Neural cell (in vitro differentiated cells): Measurements from ENCODE around the gene PPM1H. TPM values are rescaled to one million over a fixed set of nuclear protein-coding genes. Genes with fewer than 3 reads are reported as not detected.

ENCODE experiments used
- H2AFZ ChIP-seq: fragments of 200-600, 300-800 bp; sonication (generic), shearing (Covaris generic); 2 replicates; pipeline ENCODE4 v1.6.0; 2014; ENCODE audit warnings: low read depth, mild to moderate bottlenecking, antibody characterized with exemption, low read length, moderate library complexity
- H3F3A ChIP-seq: fragments of 200-600 bp; shearing (Covaris generic); 2 replicates; pipeline ENCODE4 v1.6.1; 2016; ENCODE audit warnings: mild to moderate bottlenecking, moderate library complexity, mixed read lengths, antibody characterized with exemption, low read length; ENCODE audit not compliant: insufficient read depth, poor library complexity, severe bottlenecking
- H3K27ac ChIP-seq: fragments of 200-600, 300-800 bp; sonication (generic), shearing (Covaris generic); 2 replicates; pipeline ENCODE4 v1.5.1; 2014; ENCODE audit warnings: mild to moderate bottlenecking, low read length, moderate library complexity
- H3K27me3 ChIP-seq: fragments of 300-800, 200-600 bp; sonication (generic), shearing (Covaris generic); 2 replicates; pipeline ENCODE4 v1.6.0; 2014; ENCODE audit warnings: mild to moderate bottlenecking, low read depth, low read length, moderate library complexity; ENCODE audit not compliant: insufficient read depth
- H3K36me3 ChIP-seq: fragments of 300-800, 200-600 bp; sonication (generic), shearing (Covaris generic); 2 replicates; pipeline ENCODE4 v1.5.1; 2014; ENCODE audit warnings: mild to moderate bottlenecking, antibody characterized with exemption, low read length, moderate library complexity; ENCODE audit not compliant: insufficient read depth
- H3K4me2 ChIP-seq: fragments of 300-800, 200-600 bp; sonication (generic), shearing (Covaris generic); 2 replicates; pipeline ENCODE4 v1.6.0; 2014; ENCODE audit warnings: mild to moderate bottlenecking, low read length
- H3K4me3 ChIP-seq: fragments of 300-800, 200-600 bp; sonication (generic), shearing (Covaris generic); 2 replicates; pipeline ENCODE4 v1.5.1; 2014; ENCODE audit warnings: mild to moderate bottlenecking, low read length, moderate library complexity
- H3K79me2 ChIP-seq: fragments of 200-600 bp; shearing (Covaris generic); replicated peaks from 2 replicates; pipeline ENCODE4 v1.6.0; 2014; ENCODE audit warnings: mild to moderate bottlenecking, low read length, moderate library complexity; ENCODE audit not compliant: insufficient read depth
- H3K9ac ChIP-seq: fragments of 300-800, 200-600 bp; sonication (generic), shearing (Covaris generic); 2 replicates; pipeline ENCODE4 v1.6.1; 2016; ENCODE audit warnings: mild to moderate bottlenecking, low read length, mixed read lengths
- H3K9me2 ChIP-seq: fragments of 200-600 bp; shearing (Covaris generic); 2 replicates; pipeline ENCODE4 v1.6.1; 2016; ENCODE audit warnings: mild to moderate bottlenecking, low read length, mixed read lengths; ENCODE audit not compliant: insufficient read depth
- H3K9me3 ChIP-seq: fragments of 200-600, 300-800 bp; sonication (generic), shearing (Covaris generic); 2 replicates; pipeline ENCODE4 v1.6.1; 2016; ENCODE audit warnings: mild to moderate bottlenecking, mixed run types, low read length, moderate library complexity, mixed read lengths
- H4K20me1 ChIP-seq: fragments of 200-600 bp; shearing (Covaris generic); 2 replicates; pipeline ENCODE4 v1.6.1; 2016; ENCODE audit warnings: mild to moderate bottlenecking, mixed run types; ENCODE audit not compliant: insufficient read depth
- CTCF ChIP-seq: fragments of 450-650 bp; IDR thresholded peaks from 2 replicates; pipeline ENCODE4 v1.5.1; 2014; ENCODE audit warnings: antibody characterized with exemption, mild to moderate bottlenecking, moderate library complexity; ENCODE audit not compliant: poor library complexity, severe bottlenecking
- EP300 ChIP-seq: fragments of 450-650 bp; conservative IDR thresholded peaks from 2 replicates; pipeline ENCODE4 v1.6.1; 2014; ENCODE audit warnings: antibody characterized with exemption, mild to moderate bottlenecking, moderate library complexity; ENCODE audit not compliant: poor library complexity, severe bottlenecking
- EZH2 ChIP-seq: fragments of 200-600, 300-800 bp; shearing (Covaris generic), sonication (generic); IDR thresholded peaks from 2 replicates; pipeline ENCODE4 v1.6.1; 2014; ENCODE audit warnings: antibody characterized with exemption, low read length, borderline replicate concordance, mild to moderate bottlenecking; ENCODE audit not compliant: insufficient read depth, poor library complexity, severe bottlenecking
- MXI1 ChIP-seq: fragments of 450-650 bp; conservative IDR thresholded peaks from 2 replicates; pipeline ENCODE4 v1.6.1; 2014; ENCODE audit warnings: antibody characterized with exemption, mild to moderate bottlenecking; ENCODE audit not compliant: poor library complexity, severe bottlenecking
- POLR2AphosphoS5 ChIP-seq: IDR thresholded peaks from 2 replicates; pipeline ENCODE4 v1.6.1; 2012
- RAD21 ChIP-seq: fragments of 450-650 bp; conservative IDR thresholded peaks from 2 replicates; pipeline ENCODE4 v1.6.1; 2014; ENCODE audit warnings: antibody characterized with exemption, mild to moderate bottlenecking, moderate library complexity
- REST ChIP-seq: IDR thresholded peaks from 2 replicates; pipeline ENCODE4 v1.6.1; 2012; ENCODE audit warnings: borderline replicate concordance
- SMC3 ChIP-seq: fragments of 450-650 bp; conservative IDR thresholded peaks from 2 replicates; pipeline ENCODE4 v1.6.1; 2014; ENCODE audit warnings: antibody characterized with exemption, mild to moderate bottlenecking, moderate library complexity; ENCODE audit not compliant: poor library complexity
- TAF1 ChIP-seq: IDR thresholded peaks from 2 replicates; pipeline ENCODE4 v1.6.1; 2012; ENCODE audit warnings: low read depth
- polyA plus RNA-seq: library from polyadenylated mRNA; depleted of rRNA; stranded (reverse); fragments of >200 nt; gene quantifications from 2 replicates; pipeline ENCODE4 v1.2.3, GENCODE V29; 2014

Gene PPM1H
- polyA plus RNA-seq, 1 donor from 2014 or later: 3.9 TPM

GRCh38 chr12:62618319-62618718 lies 316.6 kb downstream of the PPM1H start:
- Histone ChIP-seq H3K4me2 (no peak overlapping the region), H3K9me2 (no peaks in the 10 kb centered on the region), H2AFZ (no peak overlapping the region), H3K9ac (no peak overlapping the region), H3K27ac (no peak overlapping the region), H3K36me3 (no peaks in the 10 kb centered on the region), H3K9me3 (no peaks in the 10 kb centered on the region), H3K27me3 (no peaks in the 10 kb centered on the region), H4K20me1 (no peaks in the 10 kb centered on the region), H3K79me2 (no peaks in the 10 kb centered on the region), H3K4me3 (no peak overlapping the region), H3F3A (no peaks in the 10 kb centered on the region)
- TF ChIP-seq RAD21 (no peak), CTCF (no peak), REST (no peak), TAF1 (no peak), MXI1 (no peak), EP300 (no peak), EZH2 (no peak), SMC3 (no peak), POLR2AphosphoS5 (no peak)

- H3K9me2 ChIP-seq: no peaks in the 10 kb centered on the region
- H3K79me2 ChIP-seq: peaks cover 25% of the 10 kb centered on the region
- no peaks in the 10 kb centered on the region for H4K20me1 ChIP-seq
- TF ChIP-seq POLR2AphosphoS5: no peak
- no peak for TF ChIP-seq EZH2
- no peak for TF ChIP-seq TAF1
- no peak for TF ChIP-seq RAD21
- no peak for TF ChIP-seq REST
- TF ChIP-seq EP300: no peak
- TF ChIP-seq MXI1: no peak
- no peak for TF ChIP-seq SMC3
- no peak for TF ChIP-seq CTCF
- H3K36me3 ChIP-seq: no peaks in the 10 kb centered on the region
- no peaks in the 10 kb centered on the region for H3K27me3 ChIP-seq
- H3K9ac ChIP-seq: no peak overlapping the region
- no peak overlapping the region for H2AFZ ChIP-seq
- H3K9me3 ChIP-seq: no peaks in the 10 kb centered on the region
- no peak overlapping the region for H3K27ac ChIP-seq
- H3K4me2 ChIP-seq: no peak overlapping the region
- no peaks in the 10 kb centered on the region for H3F3A ChIP-seq
- no peak overlapping the region for H3K4me3 ChIP-seq
Measured at GRCh38 chr12:62613081-62613480, 321.9 kb downstream of the PPM1H start.
